GM12892 (cell line): ENCODE measurements around the gene GPATCH1. TPM values are rescaled to one million over a fixed set of nuclear protein-coding genes. Genes with fewer than 3 reads are reported as not detected.
"Not testable (repeated sequence)": the region's sequence is repeated elsewhere in the genome, so short reads cannot be mapped to it uniquely, and the experiment has no call there.

ENCODE experiments used
- DNase-seq: peaks from one replicate; pipeline ENCODE4 v3.0.0; 2011; ENCODE audit not compliant: insufficient read length
- FAIRE-seq: peaks from 2 replicates; lab custom pipeline; 2011; peaks lifted over from hg19 to GRCh38; lab: Jason Lieb, UNC
- POLR2A ChIP-seq: IDR thresholded peaks from 2 replicates; pipeline ENCODE4 v1.6.1; 2011; ENCODE audit warnings: low read depth, low read length, control low read depth
- POLR2AphosphoS5 ChIP-seq: IDR thresholded peaks from 2 replicates; pipeline ENCODE4 v1.6.1; 2011; ENCODE audit warnings: low read depth, low read length, control low read depth
- TAF1 ChIP-seq: IDR thresholded peaks from 2 replicates; pipeline ENCODE4 v1.6.1; 2011; ENCODE audit warnings: low read depth, mild to moderate bottlenecking, control low read depth, low read length, borderline replicate concordance
- polyA plus RNA-seq: library from polyadenylated mRNA; unstranded; fragments of >200 nt; gene quantifications from one replicate; pipeline ENCODE4 v1.2.1, GENCODE V29; 2012; ENCODE audit warnings: missing spikeins, inconsistent platforms; ENCODE audit not compliant: missing spikeins

The GPATCH1 gene, protein sequence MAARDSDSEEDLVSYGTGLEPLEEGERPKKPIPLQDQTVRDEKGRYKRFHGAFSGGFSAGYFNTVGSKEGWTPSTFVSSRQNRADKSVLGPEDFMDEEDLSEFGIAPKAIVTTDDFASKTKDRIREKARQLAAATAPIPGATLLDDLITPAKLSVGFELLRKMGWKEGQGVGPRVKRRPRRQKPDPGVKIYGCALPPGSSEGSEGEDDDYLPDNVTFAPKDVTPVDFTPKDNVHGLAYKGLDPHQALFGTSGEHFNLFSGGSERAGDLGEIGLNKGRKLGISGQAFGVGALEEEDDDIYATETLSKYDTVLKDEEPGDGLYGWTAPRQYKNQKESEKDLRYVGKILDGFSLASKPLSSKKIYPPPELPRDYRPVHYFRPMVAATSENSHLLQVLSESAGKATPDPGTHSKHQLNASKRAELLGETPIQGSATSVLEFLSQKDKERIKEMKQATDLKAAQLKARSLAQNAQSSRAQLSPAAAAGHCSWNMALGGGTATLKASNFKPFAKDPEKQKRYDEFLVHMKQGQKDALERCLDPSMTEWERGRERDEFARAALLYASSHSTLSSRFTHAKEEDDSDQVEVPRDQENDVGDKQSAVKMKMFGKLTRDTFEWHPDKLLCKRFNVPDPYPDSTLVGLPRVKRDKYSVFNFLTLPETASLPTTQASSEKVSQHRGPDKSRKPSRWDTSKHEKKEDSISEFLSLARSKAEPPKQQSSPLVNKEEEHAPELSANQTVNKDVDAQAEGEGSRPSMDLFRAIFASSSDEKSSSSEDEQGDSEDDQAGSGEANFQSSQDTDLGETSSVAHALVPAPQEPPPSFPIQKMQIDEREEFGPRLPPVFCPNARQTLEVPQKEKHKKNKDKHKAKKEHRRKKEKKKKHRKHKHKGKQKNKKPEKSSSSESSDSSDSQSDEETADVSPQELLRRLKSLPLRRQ
- polyA plus RNA-seq: 6.6 TPM

DNA sequence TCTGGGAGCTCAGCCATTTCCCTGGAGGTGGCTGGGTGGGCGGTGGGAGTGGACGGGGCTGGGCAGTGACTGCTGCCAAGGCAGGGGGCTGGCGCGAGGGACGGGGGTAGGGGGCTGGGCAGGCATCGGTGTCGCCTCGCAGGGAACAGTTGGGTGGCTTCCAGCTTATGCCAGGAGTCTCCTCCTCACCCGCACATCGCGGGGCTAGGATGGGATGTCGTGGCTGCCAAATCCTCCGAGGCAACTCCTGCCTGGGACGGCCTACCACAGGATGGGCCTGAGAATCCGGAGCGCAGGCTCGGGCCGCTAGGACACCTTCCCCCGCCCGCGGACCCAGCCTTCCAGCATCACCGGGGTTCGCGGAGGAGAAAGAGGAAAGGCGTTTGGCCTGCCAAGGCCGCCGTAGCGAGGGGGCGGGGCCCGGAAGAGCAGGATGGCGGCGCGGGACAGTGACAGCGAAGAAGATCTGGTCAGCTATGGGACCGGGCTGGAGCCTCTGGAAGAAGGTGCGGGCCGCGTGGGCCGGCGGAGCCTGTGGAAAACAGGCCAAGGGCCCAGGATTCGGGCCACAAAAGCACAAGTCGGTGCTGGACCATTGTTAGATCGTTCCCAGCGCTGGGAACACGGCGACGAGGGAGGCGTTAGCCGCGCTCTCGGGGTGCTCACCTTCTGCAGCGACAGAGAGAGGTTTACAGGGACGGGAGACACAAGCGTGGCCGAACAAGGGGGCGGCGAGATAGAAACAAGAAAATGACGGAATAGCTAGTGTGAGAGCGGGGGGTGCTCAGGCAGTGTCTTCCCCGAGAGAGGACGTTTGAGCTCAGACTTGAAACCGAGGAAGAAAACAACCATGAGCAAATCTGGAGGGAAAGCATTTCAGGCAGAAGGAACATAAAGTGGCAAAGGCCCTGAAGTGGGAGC, at the start of gene GPATCH1:
Gene GPATCH1 (plus strand): TSS at position 421 of the 921 bp plus-strand sequence. CDS start 13 bp downstream, at position 434.
- DNase-seq (peak; percentile 91), FAIRE-seq (peak; percentile 84)
- TF ChIP-seq POLR2AphosphoS5: peak; percentile 83
- peak; percentile 90 for TF ChIP-seq POLR2A
- peak; percentile 86 for TF ChIP-seq TAF1

DNA sequence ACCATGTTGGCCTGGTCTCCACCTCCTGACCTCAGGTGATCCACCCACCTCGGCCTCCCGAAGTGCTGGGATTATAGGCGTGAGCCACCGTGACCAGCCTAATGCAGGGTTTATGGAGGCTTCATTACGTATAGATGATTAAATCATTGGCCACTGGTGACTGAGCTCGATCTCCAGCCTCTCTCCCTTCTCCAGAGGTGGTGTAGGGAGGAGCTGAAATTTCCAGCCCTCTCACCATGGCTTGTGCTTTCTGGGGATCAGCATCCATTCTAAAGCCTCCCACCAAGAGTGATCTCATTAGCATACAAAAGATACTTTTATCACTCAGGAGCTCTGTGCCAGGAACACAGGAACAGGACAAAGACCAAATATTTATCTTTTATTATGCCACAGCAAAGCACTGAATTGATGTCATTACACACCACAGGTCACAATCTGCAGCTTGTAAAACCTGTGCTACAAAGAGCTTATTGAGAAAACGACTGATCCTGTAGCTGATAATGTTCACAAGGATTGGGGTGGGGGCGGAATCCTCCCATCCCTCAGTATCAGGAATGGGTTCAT, 48.7 kb upstream of the GPATCH1 start:
- FAIRE-seq (no peak), DNase-seq (no peak)
- TF ChIP-seq POLR2A (no peak), POLR2AphosphoS5 (no peak), TAF1 (no peak)

DNA sequence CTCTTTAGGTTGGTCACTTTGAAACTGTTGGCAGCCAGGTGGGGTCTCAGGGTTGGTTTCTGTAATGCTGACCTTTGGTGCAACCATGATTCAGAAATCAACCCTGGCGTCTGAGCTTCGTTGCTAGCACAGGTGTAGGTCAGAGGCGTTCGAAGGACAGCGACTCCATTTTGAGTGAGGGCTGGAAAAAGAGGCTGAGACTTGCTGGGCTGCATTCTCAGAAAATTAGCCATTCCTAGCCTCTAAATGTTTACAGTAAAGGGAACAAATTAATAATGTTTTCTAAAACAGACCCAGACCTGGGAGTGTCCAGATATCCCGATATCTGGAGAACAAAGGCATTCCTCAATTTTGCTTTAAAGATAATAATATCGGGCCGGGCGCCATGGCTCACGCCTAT, 45.5 kb upstream of the GPATCH1 start:
- FAIRE-seq (no peak), DNase-seq (no peak)
- TF ChIP-seq POLR2AphosphoS5: no peak
- TF ChIP-seq TAF1: no peak
- TF ChIP-seq POLR2A: no peak

DNA sequence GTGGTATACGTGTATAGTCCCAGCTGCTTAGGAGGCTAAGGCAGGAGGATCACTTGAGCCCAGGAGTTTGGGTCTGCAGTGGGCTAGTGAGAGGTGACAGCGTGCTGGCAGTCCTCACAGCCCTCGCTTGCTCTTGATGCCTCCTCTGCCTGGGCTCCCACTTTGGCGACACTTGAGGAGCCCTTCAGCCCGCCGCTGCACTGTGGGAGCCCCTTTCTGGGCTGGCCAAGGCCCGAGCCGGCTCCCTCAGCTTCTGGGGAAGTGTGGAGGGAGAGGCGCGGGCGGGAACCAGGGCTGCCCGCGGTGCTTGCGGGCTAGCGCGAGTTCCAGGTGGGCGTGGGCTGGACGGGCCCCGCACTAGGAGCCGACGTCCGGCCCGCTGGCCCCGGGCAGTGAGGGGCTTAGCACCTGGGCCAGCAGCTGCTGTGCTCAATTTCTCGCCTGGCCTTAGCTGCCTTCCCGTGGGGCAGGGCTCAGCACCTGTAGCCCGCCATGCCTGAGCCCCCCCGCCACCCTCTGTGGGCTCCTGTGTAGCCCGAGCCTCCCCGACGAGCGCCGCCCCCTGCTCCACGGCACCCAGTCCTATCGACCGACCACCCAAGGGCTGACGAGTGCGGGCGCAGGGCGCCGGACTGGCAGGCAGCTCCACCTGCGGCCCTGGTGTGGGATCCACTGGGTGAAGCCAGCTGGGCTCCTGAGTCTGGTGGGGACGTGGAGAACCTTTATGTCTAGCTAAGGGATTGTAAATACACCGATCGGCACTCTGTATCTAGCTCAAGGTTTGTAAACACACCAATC, 44.4 kb upstream of the GPATCH1 start:
- not testable (repeated sequence) for FAIRE-seq

DNA sequence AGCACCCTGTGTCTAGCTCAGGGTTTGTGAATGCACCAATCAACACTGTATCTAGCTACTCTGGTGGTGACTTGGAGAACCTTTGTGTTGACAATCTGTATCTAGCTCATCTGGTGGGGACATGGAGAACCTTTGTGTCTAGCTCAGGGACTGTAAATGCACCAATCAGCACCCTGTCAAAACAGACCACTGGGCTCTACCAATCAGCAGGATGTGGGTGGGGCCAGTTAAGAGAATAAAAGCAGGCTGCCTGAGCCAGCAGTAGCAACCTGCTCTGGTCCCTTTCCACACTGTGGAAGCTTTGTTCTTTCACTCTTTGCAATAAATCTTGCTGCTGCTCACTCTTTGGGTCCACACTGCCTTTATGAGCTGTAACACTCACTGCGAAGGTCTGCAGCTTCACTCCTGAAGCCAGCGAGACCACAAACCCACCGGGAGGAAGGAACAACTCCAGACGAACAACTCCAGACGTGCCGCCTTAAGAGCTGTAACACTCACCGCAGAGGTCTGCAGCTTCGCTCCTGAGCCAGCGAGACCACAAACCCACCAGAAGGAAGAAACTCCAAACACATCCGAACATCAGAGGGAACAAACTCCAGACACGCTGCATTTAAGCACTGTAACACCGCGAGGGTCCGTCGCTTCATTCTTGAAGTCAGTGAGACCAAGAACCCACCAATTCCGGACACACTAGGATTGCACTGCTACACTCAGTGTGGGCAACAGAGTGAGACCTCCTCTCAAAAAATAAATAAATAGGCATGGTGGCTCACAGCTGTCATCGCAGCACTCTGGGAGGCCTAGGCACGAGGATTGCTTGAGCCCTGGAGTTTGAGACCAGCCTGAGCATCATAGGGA, 43.6 kb upstream of the GPATCH1 start:
- not testable (repeated sequence) for DNase-seq, FAIRE-seq

More for the DNA sequence above, 44.4 kb upstream of the GPATCH1 start:
- DNase-seq: not testable (repeated sequence)

DNA sequence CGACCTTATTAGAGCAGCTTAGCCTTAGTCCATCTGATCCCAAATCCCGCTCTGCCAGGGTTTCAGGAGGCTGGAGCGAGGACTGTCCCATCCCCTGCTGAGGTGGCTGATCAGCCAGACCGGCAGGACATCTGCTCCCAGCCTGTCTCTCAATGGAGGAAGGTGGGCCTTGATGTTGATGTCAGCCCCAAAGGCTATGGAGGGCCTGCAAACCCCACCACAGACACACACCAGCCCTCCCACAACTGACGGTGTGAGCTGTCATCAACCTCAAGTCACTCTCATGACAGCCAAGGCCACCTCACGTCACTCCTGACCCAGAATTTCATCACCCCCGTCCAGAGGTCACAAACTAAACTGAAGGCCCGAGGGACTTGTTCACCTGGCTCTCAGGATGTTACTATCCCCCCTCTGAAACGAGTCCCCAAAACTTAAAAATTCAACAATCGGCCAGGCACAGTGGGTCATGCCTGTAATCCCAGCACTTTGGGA, 41.8 kb upstream of the GPATCH1 start:
- FAIRE-seq: no peak
- TF ChIP-seq TAF1: no peak
- TF ChIP-seq POLR2AphosphoS5: no peak
- TF ChIP-seq POLR2A: no peak
- DNase-seq: no peak

DNA sequence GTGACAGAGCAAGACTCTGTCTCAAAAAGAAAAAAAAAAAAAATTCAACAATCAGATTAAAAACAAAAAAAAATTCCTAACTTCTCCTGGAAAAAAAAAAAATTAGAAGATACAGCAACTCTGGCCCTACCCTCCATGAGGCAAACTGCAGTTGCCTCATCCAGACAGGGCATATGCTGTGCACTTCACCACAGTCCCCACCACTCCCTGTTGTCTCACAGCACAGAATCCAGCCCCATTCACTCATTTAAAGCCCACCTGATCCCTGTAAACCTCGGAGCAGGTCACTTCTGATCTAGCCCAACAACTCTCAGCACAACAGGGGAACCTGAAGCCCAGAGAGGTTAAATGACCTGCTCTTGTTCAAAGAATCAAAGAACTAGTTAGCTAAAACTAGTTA, 41.2 kb upstream of the GPATCH1 start:
- FAIRE-seq (no peak), DNase-seq (no peak)
- TF ChIP-seq POLR2AphosphoS5: no peak
- no peak for TF ChIP-seq POLR2A
- TF ChIP-seq TAF1: no peak

DNA sequence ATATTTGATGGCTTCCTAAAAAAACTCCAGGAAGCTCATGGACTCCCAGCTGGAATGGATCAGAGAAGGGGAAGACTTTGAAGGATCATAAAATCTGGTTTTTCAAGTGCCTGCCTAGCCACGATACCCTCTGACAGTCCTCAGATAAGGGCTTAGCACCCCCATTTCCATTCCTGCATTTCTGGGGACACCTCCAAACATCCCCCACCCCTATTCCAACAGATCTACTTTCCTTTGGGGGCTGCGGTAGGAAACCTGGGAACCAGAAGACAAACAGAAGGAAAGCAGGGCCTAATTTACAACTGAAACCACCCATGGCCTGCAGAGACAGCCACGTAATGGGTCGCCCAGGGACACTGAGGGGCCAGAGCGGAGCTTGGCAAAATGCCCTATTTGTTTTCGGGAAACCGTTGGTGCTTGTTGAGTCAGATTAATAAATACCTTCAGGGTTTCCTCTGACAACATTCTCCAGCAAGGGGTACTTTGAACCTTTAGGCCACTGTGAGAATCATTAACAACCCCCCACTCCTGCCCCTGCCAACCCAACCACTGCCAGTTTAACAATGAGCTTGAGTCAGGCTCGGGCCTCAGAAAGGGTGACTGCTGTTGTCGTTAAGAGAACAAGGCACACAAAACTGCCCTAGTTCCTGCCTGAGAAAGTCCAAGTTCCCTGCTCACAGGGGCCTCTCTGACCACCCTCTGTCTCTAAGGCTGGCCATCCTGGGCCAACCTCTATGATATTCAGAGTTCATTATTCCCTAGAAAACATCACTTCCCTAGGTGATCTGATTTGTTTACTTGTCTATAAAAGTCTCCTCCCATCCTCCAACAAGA, 39.8 kb upstream of the GPATCH1 start:
- no peak for TF ChIP-seq TAF1
- no peak for TF ChIP-seq POLR2A
- no peak for FAIRE-seq
- DNase-seq: no peak

DNA sequence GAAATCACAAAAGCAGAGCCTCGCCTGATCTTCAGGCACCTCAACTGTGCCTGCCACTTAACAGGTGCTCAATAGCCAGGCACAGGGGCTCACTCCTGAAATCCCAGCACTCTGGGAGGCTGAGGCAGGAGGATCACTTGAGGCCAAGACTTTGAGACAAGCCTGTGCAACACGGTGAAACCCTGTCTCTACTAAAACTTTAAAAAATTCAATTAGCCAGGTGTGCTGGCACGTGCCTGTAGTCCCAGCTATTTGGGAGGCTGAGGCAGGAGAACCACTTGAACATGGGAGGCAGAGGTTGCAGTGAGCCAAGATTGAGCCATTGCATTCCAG, 39.2 kb upstream of the GPATCH1 start:
- FAIRE-seq, DNase-seq: not testable (repeated sequence)
